GM12872 (cell line): ENCODE data around the gene ZNF33B.

Experiments used
- CTCF ChIP-seq: IDR thresholded peaks from 3 replicates; pipeline ENCODE4 v1.5.1; 2011; ENCODE audit warnings: low read depth, mild to moderate bottlenecking, low read length, moderate library complexity; ENCODE audit not compliant: insufficient read depth

The ZNF33B gene

DNA sequence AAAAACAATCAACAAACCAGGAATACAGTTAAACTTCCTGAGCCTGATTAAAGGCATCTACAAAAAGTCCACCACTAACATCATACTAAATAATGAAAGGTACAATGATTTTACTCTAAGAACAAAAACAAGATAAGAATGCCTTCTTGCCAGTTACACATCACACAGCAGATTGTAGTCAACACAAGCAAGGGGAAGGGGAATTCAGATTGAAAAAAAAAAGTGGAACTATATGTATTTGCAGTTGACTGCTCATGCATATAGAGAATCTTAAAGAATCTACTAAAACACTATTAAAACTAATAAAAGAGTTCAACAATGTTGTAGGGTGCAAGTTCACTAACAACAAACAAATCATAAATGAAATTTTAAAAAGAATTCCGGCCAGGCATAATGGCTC is 28.5 kb downstream of the ZNF33B start:
- no peak for TF ChIP-seq CTCF

GRCh38 chr10:42598249-42598873 is 40.0 kb downstream of the ZNF33B start:
- TF ChIP-seq CTCF: no peak

- TF ChIP-seq CTCF: no peak
Observed at GRCh38 chr10:42596196-42596595, 42.2 kb downstream of the ZNF33B start.

- no peak for TF ChIP-seq CTCF
Observed at GRCh38 chr10:42594246-42594650, 44.1 kb downstream of the ZNF33B start.

DNA sequence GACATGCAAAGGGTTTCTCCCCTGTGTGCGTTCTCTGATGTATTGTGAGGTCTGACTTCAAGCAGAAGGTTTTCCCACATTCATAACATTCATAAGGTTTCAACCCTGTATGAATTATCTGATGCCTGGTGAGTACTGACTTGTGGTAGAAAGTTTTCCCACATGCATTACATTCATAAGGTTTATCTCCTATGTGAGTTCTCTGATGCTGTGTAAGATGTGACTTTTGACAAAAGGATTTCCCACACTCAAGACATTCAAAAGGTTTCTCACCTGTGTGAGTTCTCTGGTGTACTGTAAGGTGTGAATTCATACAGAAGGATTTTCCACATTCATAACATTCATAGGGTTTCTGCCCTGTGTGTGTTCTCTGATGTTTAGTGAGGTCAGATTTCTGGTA is 45.1 kb downstream of the ZNF33B start:
- TF ChIP-seq CTCF: no peak

DNA sequence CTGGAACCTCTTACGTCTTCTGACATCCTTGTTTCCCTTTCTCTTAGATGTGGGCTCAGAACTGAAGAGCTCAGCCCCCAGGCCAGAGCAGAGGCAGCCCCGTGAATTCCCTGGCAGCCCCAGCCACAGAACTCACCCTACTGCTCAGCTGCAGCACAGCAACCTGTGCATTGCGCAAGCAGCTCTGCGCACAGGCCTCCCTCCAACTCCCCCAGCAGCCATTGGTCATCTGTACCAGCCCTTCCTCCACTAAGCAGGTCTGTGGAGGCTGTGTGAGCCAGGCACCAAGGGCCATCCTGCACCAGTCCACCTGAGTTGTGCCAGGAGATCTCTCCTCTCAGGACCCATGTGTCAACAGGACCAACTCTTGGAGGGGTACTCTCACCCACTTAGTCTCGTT is 54.5 kb downstream of the ZNF33B start:
- no peak for TF ChIP-seq CTCF

DNA sequence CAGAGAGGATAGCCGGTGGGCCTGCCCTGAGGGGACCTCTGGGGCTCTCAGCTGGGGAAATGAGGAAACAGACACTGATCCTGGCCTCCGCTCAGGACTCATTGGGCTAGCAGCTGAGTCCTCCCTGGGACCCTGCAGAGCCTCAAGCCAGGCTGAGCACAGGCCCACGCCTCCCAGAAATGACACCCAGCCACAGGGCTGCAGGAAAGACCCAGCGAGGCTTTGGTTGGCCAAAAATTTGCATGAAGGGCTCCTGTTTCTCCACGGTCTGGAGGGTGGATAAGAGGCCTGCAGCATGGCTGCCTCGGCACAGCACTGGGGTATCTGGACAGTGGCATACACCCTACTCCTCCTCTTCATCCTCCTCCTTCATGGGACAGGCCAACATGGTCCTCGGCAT is 60.4 kb downstream of the ZNF33B start:
- TF ChIP-seq CTCF: no peak
